ENCODE data around the gene RND1.
"Not testable (repeated sequence)": the region's sequence is repeated elsewhere in the genome, so short reads cannot be mapped to it uniquely, and the experiment has no call there.

RND1 gene

GRCh38 chr12:48878548-48878947, 12.9 kb upstream of the RND1 start:
- no peaks in the 10 kb centered on the region for H3K27me3 ChIP-seq (replicated peaks)
- no peak for DNase-seq
- H3K27ac ChIP-seq, result no peak overlapping the region
- in situ Hi-C loops (cut with HindIII; ENCODE audit: low pct_ligation_motif_present, low sequenced_read_pairs), result no loop called here
- no peaks in the 10 kb centered on the region for H3K36me3 ChIP-seq (replicated peaks)
- TF ChIP-seq CTCF (IDR thresholded peaks at IDR 0.05; ENCODE audit: low read depth, low read length, missing control alignments), result no peak
- H3K4me3 ChIP-seq (ENCODE audit: low read depth, low read length), result no peak overlapping the region

- Histone ChIP-seq H3K27me3 (replicated peaks) (no peaks in the 10 kb centered on the region), H3K27ac (no peak overlapping the region), H3K4me3 (ENCODE audit: low read depth, low read length) (no peak overlapping the region), H3K36me3 (replicated peaks) (no peaks in the 10 kb centered on the region)
- DNase-seq, result no peak
- no peak for TF ChIP-seq CTCF (IDR thresholded peaks at IDR 0.05; ENCODE audit: low read depth, low read length, missing control alignments)
- in situ Hi-C loops (cut with HindIII; ENCODE audit: low pct_ligation_motif_present, low sequenced_read_pairs), result no loop called here
Observed at GRCh38 chr12:48875944-48876515, 10.4 kb upstream of the RND1 start.

- H3K36me3 ChIP-seq (replicated peaks); H3K4me3 ChIP-seq (ENCODE audit: low read depth, low read length); H3K27ac ChIP-seq; H3K27me3 ChIP-seq (replicated peaks); in situ Hi-C loops (cut with HindIII; ENCODE audit: low pct_ligation_motif_present, low sequenced_read_pairs); DNase-seq: not testable (repeated sequence)
Observed at GRCh38 chr12:48873534-48873933, 7.9 kb upstream of the RND1 start.

GRCh38 chr12:48873096-48873495, 7.4 kb upstream of the RND1 start:
- no peaks in the 10 kb centered on the region for H3K27me3 ChIP-seq (replicated peaks)
- TF ChIP-seq CTCF (IDR thresholded peaks at IDR 0.05; ENCODE audit: low read depth, low read length, missing control alignments), result no peak
- DNase-seq, result no peak
- in situ Hi-C loops (cut with HindIII; ENCODE audit: low pct_ligation_motif_present, low sequenced_read_pairs), result no loop called here
- no peaks in the 10 kb centered on the region for H3K36me3 ChIP-seq (replicated peaks)
- H3K4me3 ChIP-seq (ENCODE audit: low read depth, low read length), result no peak overlapping the region
- H3K27ac ChIP-seq, result no peak overlapping the region

GRCh38 chr12:48869191-48869590, 3.5 kb upstream of the RND1 start:
- H3K36me3 ChIP-seq (replicated peaks), result no peaks in the 10 kb centered on the region
- peaks cover 11% of the 10 kb centered on the region for H3K27me3 ChIP-seq (replicated peaks)
- TF ChIP-seq CTCF (IDR thresholded peaks at IDR 0.05; ENCODE audit: low read depth, low read length, missing control alignments), result no peak
- H3K4me3 ChIP-seq (ENCODE audit: low read depth, low read length), result no peak overlapping the region
- in situ Hi-C loops (cut with HindIII; ENCODE audit: low pct_ligation_motif_present, low sequenced_read_pairs), result no loop called here
- DNase-seq, result no peak
- no peak overlapping the region for H3K27ac ChIP-seq

- in situ Hi-C loops (cut with HindIII; ENCODE audit: low pct_ligation_motif_present, low sequenced_read_pairs), result no loop called here
- TF ChIP-seq CTCF (IDR thresholded peaks at IDR 0.05; ENCODE audit: low read depth, low read length, missing control alignments), result no peak
- no peak for DNase-seq
- Histone ChIP-seq H3K36me3 (replicated peaks) (no peaks in the 10 kb centered on the region), H3K27ac (no peak overlapping the region), H3K27me3 (replicated peaks) (peaks cover 14% of the 10 kb centered on the region), H3K4me3 (ENCODE audit: low read depth, low read length) (no peak overlapping the region)
Observed at GRCh38 chr12:48868451-48868850, 2.8 kb upstream of the RND1 start.

Measured in brain microvascular endothelial cell (primary cell).